GM13977 (cell line): Measurements from ENCODE around the gene NR5A1.

Source experiments
- DNase-seq: peaks from one replicate; pipeline ENCODE4 v3.0.0; 2012; ENCODE audit warnings: low spot score
- CTCF ChIP-seq: IDR thresholded peaks from 2 replicates; pipeline ENCODE4 v1.5.1; 2012; ENCODE audit warnings: mild to moderate bottlenecking, control low read depth; ENCODE audit not compliant: insufficient read depth; ENCODE audit errors: extremely low read depth, missing control alignments
- in situ Hi-C: fragments of 300-500 bp; cut with MboI; formaldehyde crosslinking; loops from one replicate; pipeline ENCODE4 v1.12.0; 2022; ENCODE audit warnings: low sequenced_read_pairs, low pct_unique_long_range_greater_than_20kb, mixed read lengths, inconsistent platforms; ENCODE audit not compliant: unreplicated experiment

NR5A1 gene

GRCh38 chr9:124479947-124480620, 27.1 kb downstream of the NR5A1 start:
- DNase-seq, result no peak
- in situ Hi-C loops, result no loop called here
- no peak for TF ChIP-seq CTCF

GRCh38 chr9:124479371-124479770, 27.8 kb downstream of the NR5A1 start:
- DNase-seq, result no peak
- no peak for TF ChIP-seq CTCF
- in situ Hi-C loops, result no loop called here

GRCh38 chr9:124478354-124478753, 28.8 kb downstream of the NR5A1 start:
- no peak for DNase-seq
- no peak for TF ChIP-seq CTCF
- in situ Hi-C loops, result no loop called here

GRCh38 chr9:124477648-124478285, 29.4 kb downstream of the NR5A1 start:
- in situ Hi-C loops, result no loop called here
- no peak for TF ChIP-seq CTCF
- DNase-seq, result no peak

GRCh38 chr9:124477211-124477647, 30.0 kb downstream of the NR5A1 start:
- no peak for DNase-seq
- in situ Hi-C loops, result no loop called here
- TF ChIP-seq CTCF, result no peak

- in situ Hi-C loops, result no loop called here
Observed at GRCh38 chr9:124475868-124476690, 31.1 kb downstream of the NR5A1 start.

More at GRCh38 chr9:124475868-124476690, 31.1 kb downstream of the NR5A1 start:
- no peak for DNase-seq
- TF ChIP-seq CTCF, result no peak
